ENCODE measurements around the gene FOLR3. TPM values are rescaled to one million over a fixed set of nuclear protein-coding genes. Genes with fewer than 3 reads are reported as not detected.
A peak's percentile ranks its signal among the peaks of the same experiment; 100 is the strongest.

The FOLR3 gene
- total RNA-seq, 1 experiment from 2014 or later: not detected

DNA sequence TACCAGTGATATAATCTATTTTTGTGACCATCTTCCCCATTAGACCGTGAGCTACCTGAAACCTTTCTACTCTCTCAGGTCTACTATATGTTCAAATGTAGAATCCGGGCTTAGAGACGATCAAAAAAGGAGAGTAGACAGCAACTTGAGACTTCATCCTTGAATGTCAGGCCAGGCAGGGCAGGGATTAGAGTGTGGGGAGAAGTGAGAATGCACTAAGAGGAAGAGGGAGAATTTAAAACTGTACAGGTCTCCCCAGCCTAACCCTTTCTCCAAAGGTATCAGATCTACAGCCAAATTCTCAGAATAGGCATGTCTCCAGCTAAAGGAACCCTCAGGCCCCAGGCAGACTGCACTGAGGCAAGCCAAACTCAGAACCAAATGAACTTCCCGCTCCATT is 33.4 kb upstream of the FOLR3 start:
- no peaks in the 10 kb centered on the region for H3K27me3 Mint-ChIP-seq (ENCODE audit: low read depth)
- peak overlapping the region; percentile 98 for H3K27ac Mint-ChIP-seq
- TF ChIP-seq MLX (CRISPR knock-in tag; IDR thresholded peaks at IDR 0.05) (no peak), RORB (CRISPR knock-in tag; IDR thresholded peaks at IDR 0.05) (no peak), ELF4 (CRISPR knock-in tag; IDR thresholded peaks at IDR 0.05; ENCODE audit: low read depth) (no peak), FOXK1 (CRISPR knock-in tag; IDR thresholded peaks at IDR 0.05) (no peak), GTF2I (CRISPR knock-in tag; conservative IDR thresholded peaks at IDR 0.05) (no peak), CBFB (CRISPR knock-in tag; IDR thresholded peaks at IDR 0.05; ENCODE audit: low read depth) (no peak), FOXP1 (CRISPR knock-in tag; IDR thresholded peaks at IDR 0.05; ENCODE audit: borderline replicate concordance) (no peak), IRF2 (CRISPR knock-in tag; IDR thresholded peaks at IDR 0.05; ENCODE audit: borderline replicate concordance, low read depth) (no peak), ATF1 (CRISPR knock-in tag; IDR thresholded peaks at IDR 0.05) (no peak), ERG (CRISPR knock-in tag; IDR thresholded peaks at IDR 0.05) (no peak), ZNF416 (CRISPR knock-in tag; IDR thresholded peaks at IDR 0.05) (no peak), ZNF219 (CRISPR knock-in tag; IDR thresholded peaks at IDR 0.05; ENCODE audit: borderline replicate concordance) (no peak)
- TF ChIP-seq, protein P1, sequence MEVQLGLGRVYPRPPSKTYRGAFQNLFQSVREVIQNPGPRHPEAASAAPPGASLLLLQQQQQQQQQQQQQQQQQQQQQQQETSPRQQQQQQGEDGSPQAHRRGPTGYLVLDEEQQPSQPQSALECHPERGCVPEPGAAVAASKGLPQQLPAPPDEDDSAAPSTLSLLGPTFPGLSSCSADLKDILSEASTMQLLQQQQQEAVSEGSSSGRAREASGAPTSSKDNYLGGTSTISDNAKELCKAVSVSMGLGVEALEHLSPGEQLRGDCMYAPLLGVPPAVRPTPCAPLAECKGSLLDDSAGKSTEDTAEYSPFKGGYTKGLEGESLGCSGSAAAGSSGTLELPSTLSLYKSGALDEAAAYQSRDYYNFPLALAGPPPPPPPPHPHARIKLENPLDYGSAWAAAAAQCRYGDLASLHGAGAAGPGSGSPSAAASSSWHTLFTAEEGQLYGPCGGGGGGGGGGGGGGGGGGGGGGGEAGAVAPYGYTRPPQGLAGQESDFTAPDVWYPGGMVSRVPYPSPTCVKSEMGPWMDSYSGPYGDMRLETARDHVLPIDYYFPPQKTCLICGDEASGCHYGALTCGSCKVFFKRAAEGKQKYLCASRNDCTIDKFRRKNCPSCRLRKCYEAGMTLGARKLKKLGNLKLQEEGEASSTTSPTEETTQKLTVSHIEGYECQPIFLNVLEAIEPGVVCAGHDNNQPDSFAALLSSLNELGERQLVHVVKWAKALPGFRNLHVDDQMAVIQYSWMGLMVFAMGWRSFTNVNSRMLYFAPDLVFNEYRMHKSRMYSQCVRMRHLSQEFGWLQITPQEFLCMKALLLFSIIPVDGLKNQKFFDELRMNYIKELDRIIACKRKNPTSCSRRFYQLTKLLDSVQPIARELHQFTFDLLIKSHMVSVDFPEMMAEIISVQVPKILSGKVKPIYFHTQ (CRISPR knock-in tag; IDR thresholded peaks at IDR 0.05): no peak
- TF ChIP-seq, protein P2, sequence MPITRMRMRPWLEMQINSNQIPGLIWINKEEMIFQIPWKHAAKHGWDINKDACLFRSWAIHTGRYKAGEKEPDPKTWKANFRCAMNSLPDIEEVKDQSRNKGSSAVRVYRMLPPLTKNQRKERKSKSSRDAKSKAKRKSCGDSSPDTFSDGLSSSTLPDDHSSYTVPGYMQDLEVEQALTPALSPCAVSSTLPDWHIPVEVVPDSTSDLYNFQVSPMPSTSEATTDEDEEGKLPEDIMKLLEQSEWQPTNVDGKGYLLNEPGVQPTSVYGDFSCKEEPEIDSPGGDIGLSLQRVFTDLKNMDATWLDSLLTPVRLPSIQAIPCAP (CRISPR knock-in tag; IDR thresholded peaks at IDR 0.05): no peak
- ChIA-PET CTCF (interaction anchor here (1.4 to 3.4 kb wide), 2 partner anchors 11 to 77 kb away, joined by 7 to 18 read pairs; no protein-coding TSS in a partner anchor), POLR2A (no interaction called here)
- ATAC-seq: no peak
- no peaks in the 10 kb centered on the region for H3K9me3 Mint-ChIP-seq
- DNase-seq (ENCODE audit: low spot score): no peak
- peaks cover 27% of the 10 kb centered on the region for H3K4me1 Mint-ChIP-seq
- H3K4me3 Mint-ChIP-seq: peak overlapping the region; percentile 95
- H3K36me3 Mint-ChIP-seq: peaks cover 18% of the 10 kb centered on the region

DNA sequence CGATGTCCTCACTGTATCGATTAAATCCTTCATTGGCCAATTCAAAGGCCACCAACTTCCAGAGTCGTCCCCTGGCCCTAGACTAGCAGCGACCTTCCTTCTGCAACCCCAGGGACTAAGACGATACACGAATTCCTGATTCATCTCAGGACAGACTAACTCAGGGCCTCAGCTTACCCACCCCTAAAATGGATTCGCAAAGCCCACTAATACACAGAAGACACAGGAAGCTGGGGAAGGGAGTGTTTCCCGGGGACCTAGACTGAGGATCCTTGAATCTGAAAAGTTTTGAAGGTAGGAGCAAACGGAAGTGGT is 32.9 kb upstream of the FOLR3 start:
- DNase-seq (ENCODE audit: low spot score): no peak
- ChIA-PET POLR2A (no interaction called here), CTCF (interaction anchor here (1.4 to 3.4 kb wide), 2 partner anchors 11 to 77 kb away, joined by 7 to 18 read pairs; no protein-coding TSS in a partner anchor)
- Mint-ChIP-seq H3K27me3 (ENCODE audit: low read depth) (no peaks in the 10 kb centered on the region), H3K27ac (peak overlapping the region; percentile 98), H3K9me3 (no peaks in the 10 kb centered on the region), H3K4me3 (peak overlapping the region; percentile 95), H3K36me3 (peaks cover 17% of the 10 kb centered on the region), H3K4me1 (peaks cover 27% of the 10 kb centered on the region)
- no peak for ATAC-seq
- no peak for TF ChIP-seq TP53 (CRISPR knock-in tag; IDR thresholded peaks at IDR 0.05)
- TF ChIP-seq GTF2I (CRISPR knock-in tag; conservative IDR thresholded peaks at IDR 0.05): 0 out of 2 replicates have a peak, but pooled peaks have one; percentile 46
- no peak for TF ChIP-seq JUN (CRISPR knock-in tag; IDR thresholded peaks at IDR 0.05)

DNA sequence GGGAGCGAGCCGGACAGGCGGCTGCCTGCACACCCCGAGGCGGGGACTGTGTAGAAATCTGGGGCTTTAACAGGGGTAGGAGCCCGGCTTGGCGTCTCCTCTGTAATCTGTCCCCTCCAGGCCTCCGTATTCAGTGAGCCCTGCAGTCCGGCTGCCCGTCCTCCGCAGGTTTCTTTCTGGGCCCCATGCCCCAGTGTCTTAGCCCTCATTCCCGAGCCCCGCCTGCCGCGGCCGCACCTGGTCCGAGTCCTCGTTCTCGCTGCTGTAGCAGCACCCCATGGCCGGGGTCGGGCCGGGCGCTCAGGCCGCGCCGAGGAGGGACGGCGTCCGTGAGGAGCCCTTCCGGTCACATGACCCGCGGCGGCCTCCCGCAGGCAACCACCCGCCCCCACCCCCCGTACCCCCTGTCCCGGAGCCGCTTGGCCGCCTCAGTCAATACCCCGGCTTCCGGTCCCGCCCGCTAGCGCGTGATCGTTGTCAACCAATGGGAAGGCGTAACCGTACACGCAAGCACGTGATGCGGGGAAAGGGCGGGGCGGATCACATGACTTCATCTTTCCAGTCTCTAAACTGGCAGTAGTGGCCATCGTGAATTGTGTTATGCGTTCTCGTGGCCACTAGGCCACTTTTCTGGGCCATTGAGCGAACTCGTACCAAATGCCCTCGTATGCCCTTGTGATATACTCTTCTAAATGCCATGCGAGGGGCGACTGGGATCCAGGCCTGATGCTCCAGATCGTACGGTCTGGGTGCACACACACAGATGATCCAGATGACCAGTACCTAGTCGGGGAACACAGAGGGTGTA is 32.4 kb upstream of the FOLR3 start, which contains the start of gene LAMTOR1:
Gene LAMTOR1, minus strand, starts transcription at position 352 of the 808 bp plus-strand sequence. Its CDS starts 73 bp downstream, at position 279.
- Mint-ChIP-seq H3K9me3 (no peaks in the 10 kb centered on the region), H3K4me3 (peak within 1 kb of the TSS; percentile 95), H3K27ac (peak within 1 kb of the TSS; percentile 98), H3K4me1 (peaks cover 27% of the 10 kb centered on the region), H3K27me3 (ENCODE audit: low read depth) (no peaks in the 10 kb centered on the region), H3K36me3 (peaks cover 11% of the 10 kb centered on the region)
- POLR2A ChIA-PET: no interaction called here
- DNase-seq (ENCODE audit: low spot score): peak; percentile 99
- CTCF ChIA-PET: interaction anchor here (0.9 to 3.4 kb wide), 3 partner anchors 12 to 78 kb away, joined by 4 to 18 read pairs (median 7); no protein-coding TSS in a partner anchor
- peak; percentile 93 for ATAC-seq
- TF ChIP-seq, protein P3, sequence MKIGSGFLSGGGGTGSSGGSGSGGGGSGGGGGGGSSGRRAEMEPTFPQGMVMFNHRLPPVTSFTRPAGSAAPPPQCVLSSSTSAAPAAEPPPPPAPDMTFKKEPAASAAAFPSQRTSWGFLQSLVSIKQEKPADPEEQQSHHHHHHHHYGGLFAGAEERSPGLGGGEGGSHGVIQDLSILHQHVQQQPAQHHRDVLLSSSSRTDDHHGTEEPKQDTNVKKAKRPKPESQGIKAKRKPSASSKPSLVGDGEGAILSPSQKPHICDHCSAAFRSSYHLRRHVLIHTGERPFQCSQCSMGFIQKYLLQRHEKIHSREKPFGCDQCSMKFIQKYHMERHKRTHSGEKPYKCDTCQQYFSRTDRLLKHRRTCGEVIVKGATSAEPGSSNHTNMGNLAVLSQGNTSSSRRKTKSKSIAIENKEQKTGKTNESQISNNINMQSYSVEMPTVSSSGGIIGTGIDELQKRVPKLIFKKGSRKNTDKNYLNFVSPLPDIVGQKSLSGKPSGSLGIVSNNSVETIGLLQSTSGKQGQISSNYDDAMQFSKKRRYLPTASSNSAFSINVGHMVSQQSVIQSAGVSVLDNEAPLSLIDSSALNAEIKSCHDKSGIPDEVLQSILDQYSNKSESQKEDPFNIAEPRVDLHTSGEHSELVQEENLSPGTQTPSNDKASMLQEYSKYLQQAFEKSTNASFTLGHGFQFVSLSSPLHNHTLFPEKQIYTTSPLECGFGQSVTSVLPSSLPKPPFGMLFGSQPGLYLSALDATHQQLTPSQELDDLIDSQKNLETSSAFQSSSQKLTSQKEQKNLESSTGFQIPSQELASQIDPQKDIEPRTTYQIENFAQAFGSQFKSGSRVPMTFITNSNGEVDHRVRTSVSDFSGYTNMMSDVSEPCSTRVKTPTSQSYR (CRISPR knock-in tag; IDR thresholded peaks at IDR 0.05): 0 out of 2 replicates have a peak, but pooled peaks have one; percentile 22
- TF ChIP-seq MAX (CRISPR knock-in tag; IDR thresholded peaks at IDR 0.05) (0 out of 2 replicates have a peak, but pooled peaks have one; percentile 54), ZNF396 (CRISPR knock-in tag; IDR thresholded peaks at IDR 0.05; ENCODE audit: borderline replicate concordance) (no peak), TP53 (CRISPR knock-in tag; IDR thresholded peaks at IDR 0.05) (no peak), GABPB1 (CRISPR knock-in tag; IDR thresholded peaks at IDR 0.05) (peak; percentile 5; the same call in 1 of the 2 replicates), ESRRA (CRISPR knock-in tag; IDR thresholded peaks at IDR 0.05; ENCODE audit: borderline replicate concordance) (no peak)

Data from WTC11 (cell line).